ENCODE data around the gene ITPR1. TPM values are rescaled to one million over a fixed set of nuclear protein-coding genes. Genes with fewer than 3 reads are reported as not detected.

ITPR1 gene
- total RNA-seq, 1 donor from 2014 or later = 143 TPM

- ChIA-PET POLR2A (interaction anchor here (0.5 to 5.8 kb wide), 11 partner anchors 12 to 162 kb away, joined by 3 to 68 read pairs (median 14); partner anchors contain the start of gene BHLHE40), CTCF (interaction anchor here (0.9 to 1.4 kb wide), 3 partner anchors 130 to 133 kb away, joined by 3 to 4 read pairs (median 3); no protein-coding TSS in a partner anchor)
- Mint-ChIP-seq H3K27me3 (no peaks in the 10 kb centered on the region), H3K4me1 (peaks cover 66% of the 10 kb centered on the region), H3K27ac (peak overlapping the region; percentile 90), H3K9me3 (no peaks in the 10 kb centered on the region), H3K4me3 (peak overlapping the region; percentile 54), H3K36me3 (ENCODE audit: low read depth) (peaks cover 16% of the 10 kb centered on the region)
- DNase-seq = no peak
- intact Hi-C loops (cut with micrococcal nuclease) = loop anchor here (1.0 kb wide), 2 partner anchors 19 to 130 kb away; no protein-coding TSS in a partner anchor
- TF ChIP-seq CTCF (IDR thresholded peaks at IDR 0.05) = no peak
- ATAC-seq (ENCODE audit: low read depth) = peak; percentile 51
These were observed 357.2 kb downstream of the ITPR1 start for GRCh38 chr3:4850211-4850927.

GRCh38 chr3:4850928-4851265 lies 357.7 kb downstream of the ITPR1 start:
- no peaks in the 10 kb centered on the region for H3K9me3 Mint-ChIP-seq
- intact Hi-C loops (cut with micrococcal nuclease) = loop anchor here (1.0 kb wide), 2 partner anchors 20 to 129 kb away; no protein-coding TSS in a partner anchor
- peak overlapping the region; percentile 90 for H3K27ac Mint-ChIP-seq
- peaks cover 15% of the 10 kb centered on the region for H3K36me3 Mint-ChIP-seq (ENCODE audit: low read depth)
- peak overlapping the region; percentile 54 for H3K4me3 Mint-ChIP-seq
- TF ChIP-seq CTCF (IDR thresholded peaks at IDR 0.05) = no peak
- ATAC-seq (ENCODE audit: low read depth) (peak; percentile 41), DNase-seq (no peak)
- H3K27me3 Mint-ChIP-seq = no peaks in the 10 kb centered on the region
- ChIA-PET CTCF (interaction anchor here (1.3 to 1.4 kb wide), 2 partner anchors 130 to 131 kb away, joined by 3 to 4 read pairs; no protein-coding TSS in a partner anchor), POLR2A (interaction anchor here (0.5 to 5.8 kb wide), 8 partner anchors 13 to 161 kb away, joined by 3 to 68 read pairs (median 16); partner anchors contain the start of gene BHLHE40)
- H3K4me1 Mint-ChIP-seq = peaks cover 64% of the 10 kb centered on the region

- CTCF ChIA-PET = no interaction called here
- H3K36me3 Mint-ChIP-seq (ENCODE audit: low read depth) = peaks cover 8% of the 10 kb centered on the region
- no peaks in the 10 kb centered on the region for H3K9me3 Mint-ChIP-seq
- POLR2A ChIA-PET = no interaction called here
- no peak for TF ChIP-seq CTCF (IDR thresholded peaks at IDR 0.05)
- peaks cover 55% of the 10 kb centered on the region for H3K4me1 Mint-ChIP-seq
- DNase-seq = no peak
- intact Hi-C loops (cut with micrococcal nuclease) = no loop called here
- no peaks in the 10 kb centered on the region for H3K27me3 Mint-ChIP-seq
- no peak overlapping the region for H3K27ac Mint-ChIP-seq
- ATAC-seq (ENCODE audit: low read depth) = no peak
- H3K4me3 Mint-ChIP-seq = no peak overlapping the region
These were observed 359.9 kb downstream of the ITPR1 start for GRCh38 chr3:4852780-4853748.

- no peak overlapping the region for H3K27ac Mint-ChIP-seq
- DNase-seq (no peak), ATAC-seq (ENCODE audit: low read depth) (no peak)
- H3K4me3 Mint-ChIP-seq = no peak overlapping the region
- POLR2A ChIA-PET = no interaction called here
- H3K4me1 Mint-ChIP-seq = peaks cover 48% of the 10 kb centered on the region
- CTCF ChIA-PET = no interaction called here
- intact Hi-C loops (cut with micrococcal nuclease) = no loop called here
- peaks cover 6% of the 10 kb centered on the region for H3K36me3 Mint-ChIP-seq (ENCODE audit: low read depth)
- no peaks in the 10 kb centered on the region for H3K9me3 Mint-ChIP-seq
- H3K27me3 Mint-ChIP-seq = no peaks in the 10 kb centered on the region
- TF ChIP-seq CTCF (IDR thresholded peaks at IDR 0.05) = no peak
These were observed 360.6 kb downstream of the ITPR1 start for GRCh38 chr3:4853749-4854140.

- H3K36me3 Mint-ChIP-seq (ENCODE audit: low read depth) = peaks cover 7% of the 10 kb centered on the region
- H3K4me3 Mint-ChIP-seq = no peak overlapping the region
- POLR2A ChIA-PET = no interaction called here
- H3K4me1 Mint-ChIP-seq = peaks cover 29% of the 10 kb centered on the region
- no peak for TF ChIP-seq CTCF (IDR thresholded peaks at IDR 0.05)
- no peaks in the 10 kb centered on the region for H3K27me3 Mint-ChIP-seq
- DNase-seq (no peak), ATAC-seq (ENCODE audit: low read depth) (no peak)
- peak overlapping the region; percentile 24 for H3K27ac Mint-ChIP-seq
- intact Hi-C loops (cut with micrococcal nuclease) = no loop called here
- peaks cover 3% of the 10 kb centered on the region for H3K9me3 Mint-ChIP-seq
- CTCF ChIA-PET = no interaction called here
These were observed 362.5 kb downstream of the ITPR1 start for GRCh38 chr3:4855676-4856075.

Measured in activated B cell treated with CpG ODN at 0.5 μM for 24 hours (primary cell).